Sigmoid colon (tissue), 7 donors: ENCODE data around the gene COL23A1. TPM values are rescaled to one million over a fixed set of nuclear protein-coding genes. Genes with fewer than 3 reads are reported as not detected.

Experiments
- DNase-seq: peaks from one replicate; pipeline ENCODE4 v3.0.0-alpha.2; 2019
- H3K27ac ChIP-seq, 4 donors: fragments of 200-600 bp; sonication (generic); one replicate each; pipeline ENCODE4 v1.5.1; 2016 to 2019; ENCODE audit warnings: mild to moderate bottlenecking in 1 of 4
- H3K27me3 ChIP-seq, 3 donors: fragments of 200-600 bp; sonication (generic); one replicate each; pipeline ENCODE4 v1.5.1; 2019; ENCODE audit warnings: mild to moderate bottlenecking in 1 of 3
- H3K36me3 ChIP-seq, 4 donors: fragments of 200-600 bp; sonication (generic); one replicate each; pipeline ENCODE4 v1.5.1; 2016 to 2019
- H3K4me1 ChIP-seq, 4 donors: fragments of 200-600 bp; sonication (generic); one replicate each; pipeline ENCODE4 v1.5.1; 2017 to 2019
- H3K4me3 ChIP-seq, 4 donors: fragments of 200-600 bp; sonication (generic); one replicate each; pipeline ENCODE4 v1.5.1; 2017 to 2019; ENCODE audit warnings: mild to moderate bottlenecking in 2 of 4, moderate library complexity in 1 of 4
- H3K9me3 ChIP-seq, 4 donors: fragments of 200-600 bp in 3 of 4; sonication (generic) in 3 of 4; one replicate each; pipeline versions ENCODE4 v1.5.1 to v1.6.1; 2013 to 2019
- CTCF ChIP-seq, 4 experiments: fragments of 450-650 bp in 3 of 4; fragments of 200-600 bp in 1 of 4; IDR thresholded peaks; one replicate each; pipeline ENCODE4 v1.5.1; 2016 to 2019; ENCODE audit warnings: antibody characterized with exemption in 4 of 4, mild to moderate bottlenecking in 3 of 4, moderate library complexity in 2 of 4
- EP300 ChIP-seq, 4 donors: sonication (generic); formaldehyde crosslinking; IDR thresholded peaks; one replicate each; pipeline ENCODE4 v1.6.1; 2017; ENCODE audit warnings: antibody characterized with exemption in 4 of 4
- POLR2A ChIP-seq, 2 donors: fragments of 450-650 bp; IDR thresholded peaks; one replicate each; pipeline ENCODE4 v1.6.1; 2016; ENCODE audit warnings: antibody characterized with exemption in 2 of 2, mild to moderate bottlenecking in 2 of 2, moderate library complexity in 2 of 2
- POLR2AphosphoS5 ChIP-seq, 4 donors: sonication (generic); formaldehyde crosslinking; IDR thresholded peaks; one replicate each; pipeline ENCODE4 v1.6.1; 2017; ENCODE audit warnings: antibody characterized with exemption in 4 of 4
- WGBS, 2 donors: extraction: QIAGEN DNeasy Blood & Tissue Kit; methylation state at CpG; one replicate each; pipeline ENCODE4 v1.1.7; 2013; 5-methylcytosine and 5-hydroxymethylcytosine counted together
- intact Hi-C: fragments of 100-400 bp; cut with DNase I; formaldehyde crosslinking; loops from one replicate; pipeline ENCODE4 v1.15.1; 2023
- polyA plus RNA-seq, 3 donors: library from polyadenylated mRNA; stranded (reverse); fragments of 200-250 nt; gene quantifications; one replicate each; pipeline ENCODE4 v1.2.3, GENCODE V29; 2013
- total RNA-seq, 4 donors: library from RNA; depleted of rRNA; stranded (reverse); fragments of >200 nt; gene quantifications; one replicate each; pipeline ENCODE4 v1.1.0, GENCODE V29; 2016
- donor health status: healthy with polysubstance abuse.
- donor health status: Bipolar disorder and iron deficiency.
- donor health status: healthy.

The COL23A1 gene
- total and polyA plus RNA-seq, 7 donors: 0.28 to 1.2 (median 0.57) TPM; not detected in 1

GRCh38 chr5:178454821-178455479 lies 135.2 kb downstream of the COL23A1 start:
- no peaks in the 10 kb centered on the region for H3K4me1 ChIP-seq
- no peak for DNase-seq
- no peak overlapping the region for H3K27ac ChIP-seq
- H3K9me3 ChIP-seq: no peaks in the 10 kb centered on the region
- TF ChIP-seq POLR2A (IDR thresholded peaks at IDR 0.05) (no peak), POLR2AphosphoS5 (IDR thresholded peaks at IDR 0.05) (no peak), CTCF (IDR thresholded peaks at IDR 0.05) (no peak)
- 86 to 90% methylated on average over 22 of the region's 22 CpGs for WGBS, 2 donors
- H3K27me3 ChIP-seq: no peaks in the 10 kb centered on the region
- intact Hi-C loops: loop anchor here (10.0 kb wide), 1 partner anchor 170 kb away; no protein-coding TSS in a partner anchor
- no peaks in the 10 kb centered on the region for H3K36me3 ChIP-seq
- no peak overlapping the region for H3K4me3 ChIP-seq

DNA sequence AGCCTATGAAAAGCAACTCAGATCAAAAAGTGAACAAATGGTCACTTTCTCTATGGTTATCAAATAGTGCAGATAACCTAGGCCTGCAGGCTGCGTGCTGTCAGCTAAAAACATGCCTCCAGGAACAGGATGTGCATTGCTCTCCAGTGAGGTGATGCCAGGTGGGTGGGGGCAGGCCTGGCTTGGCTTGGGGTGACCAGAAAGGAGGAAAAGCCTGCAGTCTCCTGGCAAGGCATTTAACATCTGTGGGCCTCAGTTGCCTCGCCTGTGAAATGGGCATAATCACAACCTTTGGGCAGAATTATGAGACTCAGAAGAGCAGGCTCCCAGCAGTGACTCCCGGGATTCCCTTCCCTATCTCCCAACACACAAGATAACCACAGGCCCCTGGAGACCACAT lies 135.9 kb downstream of the COL23A1 start:
- H3K27me3 ChIP-seq: no peaks in the 10 kb centered on the region
- DNase-seq: no peak
- no peaks in the 10 kb centered on the region for H3K36me3 ChIP-seq
- intact Hi-C loops: loop anchor here (10.0 kb wide), 1 partner anchor 170 kb away; no protein-coding TSS in a partner anchor
- 81 to 87% methylated on average over 3 of the region's 3 CpGs for WGBS, 2 donors
- no peak overlapping the region for H3K27ac ChIP-seq
- TF ChIP-seq CTCF (IDR thresholded peaks at IDR 0.05): no peak
- TF ChIP-seq EP300 (IDR thresholded peaks at IDR 0.05): no peak
- TF ChIP-seq POLR2AphosphoS5 (IDR thresholded peaks at IDR 0.05): no peak
- no peak for TF ChIP-seq POLR2A (IDR thresholded peaks at IDR 0.05)
- no peaks in the 10 kb centered on the region for H3K4me1 ChIP-seq
- H3K9me3 ChIP-seq: no peaks in the 10 kb centered on the region
- no peak overlapping the region for H3K4me3 ChIP-seq

GRCh38 chr5:178453224-178453623 lies 137.0 kb downstream of the COL23A1 start:
- H3K4me1 ChIP-seq: no peaks in the 10 kb centered on the region
- no peak for DNase-seq
- TF ChIP-seq POLR2A (IDR thresholded peaks at IDR 0.05) (no peak), EP300 (IDR thresholded peaks at IDR 0.05) (no peak), CTCF (IDR thresholded peaks at IDR 0.05) (no peak), POLR2AphosphoS5 (IDR thresholded peaks at IDR 0.05) (no peak)
- 35 to 69% methylated on average over 4 of the region's 4 CpGs for WGBS, 2 donors
- H3K36me3 ChIP-seq: no peaks in the 10 kb centered on the region
- no peaks in the 10 kb centered on the region for H3K27me3 ChIP-seq
- no peak overlapping the region for H3K27ac ChIP-seq
- H3K4me3 ChIP-seq: no peak overlapping the region
- no peaks in the 10 kb centered on the region for H3K9me3 ChIP-seq
- intact Hi-C loops: loop anchor here (10.0 kb wide), 1 partner anchor 168 kb away; no protein-coding TSS in a partner anchor

GRCh38 chr5:178450121-178451028 lies 139.8 kb downstream of the COL23A1 start:
- H3K27me3 ChIP-seq: no peaks in the 10 kb centered on the region
- H3K27ac ChIP-seq: no peak overlapping the region
- no peaks in the 10 kb centered on the region for H3K36me3 ChIP-seq
- H3K9me3 ChIP-seq: no peaks in the 10 kb centered on the region
- no peaks in the 10 kb centered on the region for H3K4me1 ChIP-seq
- DNase-seq: no peak
- 64 to 77% methylated on average over 19 of the region's 19 CpGs for WGBS, 2 donors
- H3K4me3 ChIP-seq: no peak overlapping the region
- TF ChIP-seq POLR2AphosphoS5 (IDR thresholded peaks at IDR 0.05): no peak
- no peak for TF ChIP-seq POLR2A (IDR thresholded peaks at IDR 0.05)
- TF ChIP-seq EP300 (IDR thresholded peaks at IDR 0.05): no peak
- no peak for TF ChIP-seq CTCF (IDR thresholded peaks at IDR 0.05)
- intact Hi-C loops: loop anchor here (10.0 kb wide), 1 partner anchor 166 kb away; no protein-coding TSS in a partner anchor
